OCI-LY1 (cell line): ENCODE measurements around the gene ADGRV1.

Experiments used
- EZH2 ChIP-seq: fragments of 200-600 bp; sonication (generic), shearing (Covaris generic); IDR thresholded peaks from 2 replicates; pipeline ENCODE4 v1.8.0; 2017; ENCODE audit warnings: borderline replicate concordance, mixed run types, mild to moderate bottlenecking, antibody characterized with exemption, low read length, moderate library complexity, mixed read lengths
- TF ChIP-seq, protein P1 (sequence below): fragments of 200-600 bp; sonication (generic), shearing (Covaris generic); IDR thresholded peaks from 2 replicates; pipeline ENCODE4 v1.5.1; 2017; ENCODE audit warnings: mild to moderate bottlenecking, antibody characterized with exemption, low read length, moderate library complexity, mixed read lengths

DNA sequence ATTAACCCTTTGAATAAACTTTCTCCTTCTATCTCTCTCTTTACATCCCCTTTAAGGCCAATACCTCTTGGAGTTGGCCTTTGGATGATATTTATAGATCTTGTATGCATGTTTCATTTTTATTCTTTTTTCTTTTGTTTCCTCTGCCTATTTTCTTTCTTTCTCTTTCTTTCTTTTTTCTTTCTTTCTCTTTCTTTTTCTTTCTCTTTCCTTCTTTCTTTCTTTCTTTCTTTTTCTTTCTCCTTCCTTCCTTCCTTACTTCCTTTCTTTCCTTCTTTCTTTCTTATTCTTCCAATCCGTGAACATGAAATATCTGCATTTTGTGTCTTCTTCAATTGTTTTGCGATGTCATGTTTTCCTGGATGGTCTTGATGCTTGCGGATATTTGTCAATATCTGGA lies 276.1 kb downstream of the ADGRV1 start:
- TF ChIP-seq, protein P1, sequence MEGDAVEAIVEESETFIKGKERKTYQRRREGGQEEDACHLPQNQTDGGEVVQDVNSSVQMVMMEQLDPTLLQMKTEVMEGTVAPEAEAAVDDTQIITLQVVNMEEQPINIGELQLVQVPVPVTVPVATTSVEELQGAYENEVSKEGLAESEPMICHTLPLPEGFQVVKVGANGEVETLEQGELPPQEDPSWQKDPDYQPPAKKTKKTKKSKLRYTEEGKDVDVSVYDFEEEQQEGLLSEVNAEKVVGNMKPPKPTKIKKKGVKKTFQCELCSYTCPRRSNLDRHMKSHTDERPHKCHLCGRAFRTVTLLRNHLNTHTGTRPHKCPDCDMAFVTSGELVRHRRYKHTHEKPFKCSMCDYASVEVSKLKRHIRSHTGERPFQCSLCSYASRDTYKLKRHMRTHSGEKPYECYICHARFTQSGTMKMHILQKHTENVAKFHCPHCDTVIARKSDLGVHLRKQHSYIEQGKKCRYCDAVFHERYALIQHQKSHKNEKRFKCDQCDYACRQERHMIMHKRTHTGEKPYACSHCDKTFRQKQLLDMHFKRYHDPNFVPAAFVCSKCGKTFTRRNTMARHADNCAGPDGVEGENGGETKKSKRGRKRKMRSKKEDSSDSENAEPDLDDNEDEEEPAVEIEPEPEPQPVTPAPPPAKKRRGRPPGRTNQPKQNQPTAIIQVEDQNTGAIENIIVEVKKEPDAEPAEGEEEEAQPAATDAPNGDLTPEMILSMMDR: no peak
- no peak for TF ChIP-seq EZH2
